Measurements from ENCODE around the gene ZNG1A.
"Not testable (repeated sequence)": the region's sequence is repeated elsewhere in the genome, so short reads cannot be mapped to it uniquely, and the experiment has no call there.

DNA sequence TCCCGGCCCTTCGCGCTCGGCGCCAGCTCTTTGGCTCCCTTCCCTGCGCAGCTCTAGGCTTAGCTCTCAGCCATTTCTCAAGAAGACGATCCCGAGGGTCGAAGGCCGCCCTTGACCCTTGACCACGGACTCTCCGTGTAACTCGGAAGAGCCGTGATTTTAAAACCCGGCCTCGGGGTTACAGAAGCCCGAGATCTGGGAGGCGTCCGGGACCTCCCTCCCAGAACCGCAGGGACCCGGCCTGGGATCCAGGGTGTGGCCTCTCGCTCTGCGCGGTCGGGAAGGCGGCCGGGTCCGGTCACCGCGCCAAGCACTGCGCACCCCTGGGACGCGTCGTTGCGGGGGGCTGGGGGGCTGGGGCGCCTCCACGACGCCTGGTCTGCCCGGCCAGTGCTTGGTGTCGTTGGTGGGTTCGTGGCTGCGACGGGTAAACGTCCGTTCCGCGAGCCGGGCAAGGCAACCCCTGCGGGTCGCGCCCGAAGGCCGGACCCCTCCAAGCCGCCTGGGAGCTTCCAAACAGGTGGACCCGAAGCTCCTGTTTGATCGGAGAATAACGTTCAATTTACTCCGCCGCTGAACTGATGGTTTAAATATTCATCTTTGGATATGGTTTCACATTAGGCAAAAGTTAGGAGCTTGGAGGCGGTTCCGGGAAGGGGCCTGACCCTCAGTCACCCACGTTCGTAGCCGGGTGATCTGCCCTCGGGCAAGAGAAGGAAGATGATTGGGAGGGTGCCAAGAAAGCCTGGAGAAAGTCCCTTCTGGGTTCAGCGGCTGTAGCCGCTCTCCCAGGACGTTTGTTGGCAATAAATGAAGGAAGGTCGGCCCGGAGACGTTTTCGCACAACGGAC, 64.4 kb downstream of the ZNG1A start:
- TF ChIP-seq, protein P1, sequence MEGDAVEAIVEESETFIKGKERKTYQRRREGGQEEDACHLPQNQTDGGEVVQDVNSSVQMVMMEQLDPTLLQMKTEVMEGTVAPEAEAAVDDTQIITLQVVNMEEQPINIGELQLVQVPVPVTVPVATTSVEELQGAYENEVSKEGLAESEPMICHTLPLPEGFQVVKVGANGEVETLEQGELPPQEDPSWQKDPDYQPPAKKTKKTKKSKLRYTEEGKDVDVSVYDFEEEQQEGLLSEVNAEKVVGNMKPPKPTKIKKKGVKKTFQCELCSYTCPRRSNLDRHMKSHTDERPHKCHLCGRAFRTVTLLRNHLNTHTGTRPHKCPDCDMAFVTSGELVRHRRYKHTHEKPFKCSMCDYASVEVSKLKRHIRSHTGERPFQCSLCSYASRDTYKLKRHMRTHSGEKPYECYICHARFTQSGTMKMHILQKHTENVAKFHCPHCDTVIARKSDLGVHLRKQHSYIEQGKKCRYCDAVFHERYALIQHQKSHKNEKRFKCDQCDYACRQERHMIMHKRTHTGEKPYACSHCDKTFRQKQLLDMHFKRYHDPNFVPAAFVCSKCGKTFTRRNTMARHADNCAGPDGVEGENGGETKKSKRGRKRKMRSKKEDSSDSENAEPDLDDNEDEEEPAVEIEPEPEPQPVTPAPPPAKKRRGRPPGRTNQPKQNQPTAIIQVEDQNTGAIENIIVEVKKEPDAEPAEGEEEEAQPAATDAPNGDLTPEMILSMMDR (IDR thresholded peaks at IDR 0.05) = not testable (repeated sequence)
- TF ChIP-seq POLR2A (IDR thresholded peaks at IDR 0.05) = not testable (repeated sequence)
